HG03432 (cell line): ENCODE data around the gene NCR3LG1.

Experiments
- ATAC-seq: cut with Tn5 transposase; IDR thresholded peaks from one replicate; pipeline ENCODE4 v1.9.1; 2021; ENCODE audit warnings: mild to moderate bottlenecking, moderate library complexity; ENCODE audit not compliant: unreplicated experiment

NCR3LG1 gene

GRCh38 chr11:17369684-17370243 lies 18.2 kb downstream of the NCR3LG1 start:
- no peak for ATAC-seq

GRCh38 chr11:17371614-17372013 lies 20.0 kb downstream of the NCR3LG1 start:
- no peak for ATAC-seq

- no peak for ATAC-seq
Observed at GRCh38 chr11:17375547-17375946, 23.9 kb downstream of the NCR3LG1 start.

DNA sequence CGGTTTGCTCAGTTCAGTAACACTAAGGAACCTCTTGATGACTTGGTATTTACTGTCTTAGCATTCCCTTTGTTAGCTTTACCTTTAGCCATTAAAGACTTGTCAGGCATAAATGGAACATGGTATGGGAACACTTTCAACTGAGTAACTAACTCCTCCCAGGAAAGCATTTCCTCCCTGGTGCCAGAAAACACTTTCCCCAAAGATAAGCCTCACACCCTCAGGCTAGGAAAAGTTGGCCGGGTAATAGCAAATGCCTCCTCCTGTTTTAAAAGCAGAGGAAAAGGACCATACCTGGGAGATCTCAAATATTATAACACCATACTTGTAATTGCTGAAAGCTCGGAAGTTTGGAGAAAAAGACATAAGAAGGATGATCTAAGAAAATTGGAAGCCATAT lies 24.9 kb downstream of the NCR3LG1 start:
- ATAC-seq: no peak

DNA sequence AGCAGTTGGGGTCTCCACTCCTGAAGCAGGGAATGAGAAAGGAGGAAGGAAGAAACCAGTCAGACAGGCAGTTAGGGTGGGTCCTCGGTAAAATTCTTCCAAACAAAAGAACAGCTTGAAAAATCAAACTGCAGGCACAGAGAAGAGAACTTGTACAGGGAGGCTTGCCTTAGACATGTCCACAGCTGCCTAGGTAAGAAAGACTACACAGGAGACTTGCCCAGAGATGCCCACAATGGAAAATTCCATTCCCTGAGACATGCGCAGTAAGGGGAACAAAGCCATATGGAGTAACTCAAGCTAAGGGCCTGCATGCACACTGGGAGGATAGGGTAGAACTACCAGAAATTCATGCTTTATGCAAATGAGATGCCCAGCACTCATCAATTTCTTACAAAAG lies 27.1 kb downstream of the NCR3LG1 start:
- ATAC-seq: no peak

- ATAC-seq: no peak
Observed at GRCh38 chr11:17379383-17380180, 28.0 kb downstream of the NCR3LG1 start.

DNA sequence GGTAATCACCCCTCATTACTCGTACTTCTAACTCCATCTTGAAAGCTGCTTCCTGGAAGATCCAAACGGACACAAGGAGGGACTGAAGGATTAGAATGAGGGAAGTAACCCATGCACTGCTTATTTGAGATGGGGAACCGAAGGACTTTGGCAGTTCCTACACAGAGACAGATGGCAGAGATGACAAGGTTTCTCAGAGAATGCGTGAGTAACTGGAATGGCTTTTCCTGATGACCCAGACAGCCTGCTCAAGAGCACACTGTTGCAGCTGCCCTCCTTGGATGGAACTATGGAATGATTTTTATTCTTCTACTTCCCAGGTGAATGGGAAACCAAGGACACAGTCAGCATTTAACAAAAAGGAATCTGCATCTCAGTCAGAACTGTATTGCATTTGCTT lies 29.6 kb downstream of the NCR3LG1 start:
- no peak for ATAC-seq

GRCh38 chr11:17382046-17382728 lies 30.6 kb downstream of the NCR3LG1 start:
- no peak for ATAC-seq

DNA sequence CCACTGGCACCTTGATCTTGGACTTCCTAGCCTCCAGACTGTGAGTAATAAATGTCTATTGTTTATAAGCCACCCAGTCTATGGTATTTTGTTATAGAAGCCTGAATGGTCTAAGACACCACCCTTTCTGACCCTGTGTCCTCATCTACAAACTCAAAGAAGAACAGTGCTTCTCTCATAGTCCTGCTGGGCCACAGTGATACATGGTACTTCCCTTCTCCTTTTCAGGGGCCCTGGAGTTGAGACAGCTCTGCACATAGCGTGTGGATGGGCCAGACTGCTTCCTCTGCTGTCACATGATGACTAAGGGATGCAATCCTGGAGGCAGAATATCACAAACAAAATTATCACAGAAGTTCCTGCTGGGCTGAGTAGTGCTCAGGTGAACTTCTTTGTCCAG lies 31.9 kb downstream of the NCR3LG1 start:
- ATAC-seq: no peak

DNA sequence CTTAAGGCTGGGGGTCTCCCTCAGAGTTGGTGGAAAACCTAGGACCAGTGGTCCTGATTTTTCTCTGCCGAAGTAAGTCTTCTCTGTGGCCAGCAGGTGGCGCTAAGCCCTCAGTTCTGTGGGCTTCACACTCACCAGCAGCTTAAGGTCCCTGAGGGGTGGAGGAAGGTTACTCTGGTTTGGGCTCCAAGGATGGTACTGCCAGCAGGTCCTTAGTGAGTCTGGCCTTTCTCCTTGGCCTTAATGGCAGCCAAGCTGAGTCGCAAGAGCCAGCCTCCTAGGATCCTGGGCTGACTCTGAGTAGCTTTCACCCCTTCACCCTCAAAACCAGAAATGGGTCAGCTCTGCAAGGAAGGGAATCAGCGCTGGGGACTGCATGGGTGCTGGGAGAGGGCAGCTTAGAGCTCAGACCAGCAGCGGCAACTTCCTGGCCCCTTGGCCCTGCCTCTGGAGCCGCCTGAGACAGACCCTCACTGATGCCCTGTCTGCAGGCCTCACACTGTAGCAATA lies 32.5 kb downstream of the NCR3LG1 start:
- ATAC-seq: peak; percentile 57

- ATAC-seq: no peak
Observed at GRCh38 chr11:17385492-17385891, 33.9 kb downstream of the NCR3LG1 start.

DNA sequence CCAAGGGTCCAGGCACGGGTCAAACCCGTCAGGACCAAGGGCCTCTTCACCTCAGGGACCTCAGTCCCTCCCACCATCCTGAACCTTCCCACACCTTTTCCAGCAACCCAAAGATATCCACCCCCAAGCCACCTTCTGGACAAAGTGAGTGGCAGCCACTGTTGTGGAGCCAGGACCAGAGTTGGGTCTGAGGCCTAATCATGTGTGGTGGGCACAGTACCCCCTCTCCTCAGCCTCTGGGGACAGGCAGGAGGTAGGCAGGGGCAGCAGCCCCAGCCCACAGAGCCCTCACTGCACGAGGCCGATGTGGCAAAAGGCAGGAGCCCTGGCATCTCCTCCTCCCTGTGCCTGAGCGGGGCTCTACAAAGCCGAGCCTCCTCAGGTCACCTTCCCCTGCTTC lies 34.3 kb downstream of the NCR3LG1 start:
- no peak for ATAC-seq

GRCh38 chr11:17386331-17387084 lies 34.9 kb downstream of the NCR3LG1 start:
- peak; percentile 55 for ATAC-seq

DNA sequence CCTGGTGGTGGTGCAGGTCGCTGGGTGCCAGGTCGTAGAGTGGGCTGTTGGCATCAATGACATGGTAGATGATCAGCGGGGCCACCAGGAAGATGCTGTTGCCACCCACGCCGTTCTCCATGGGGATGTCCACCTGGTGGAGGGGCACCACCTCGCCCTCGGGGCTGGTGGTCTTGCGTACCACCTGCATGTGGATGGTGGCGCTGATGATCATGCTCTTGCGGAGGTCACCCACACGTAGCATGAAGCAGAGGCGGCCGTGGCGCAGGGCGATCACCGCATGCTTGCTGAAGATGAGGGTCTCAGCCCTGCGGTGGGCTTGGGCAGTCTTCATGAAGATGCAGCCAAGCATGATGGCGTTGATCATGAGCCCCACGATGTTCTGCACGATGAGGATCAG lies 35.7 kb downstream of the NCR3LG1 start:
- ATAC-seq: no peak

DNA sequence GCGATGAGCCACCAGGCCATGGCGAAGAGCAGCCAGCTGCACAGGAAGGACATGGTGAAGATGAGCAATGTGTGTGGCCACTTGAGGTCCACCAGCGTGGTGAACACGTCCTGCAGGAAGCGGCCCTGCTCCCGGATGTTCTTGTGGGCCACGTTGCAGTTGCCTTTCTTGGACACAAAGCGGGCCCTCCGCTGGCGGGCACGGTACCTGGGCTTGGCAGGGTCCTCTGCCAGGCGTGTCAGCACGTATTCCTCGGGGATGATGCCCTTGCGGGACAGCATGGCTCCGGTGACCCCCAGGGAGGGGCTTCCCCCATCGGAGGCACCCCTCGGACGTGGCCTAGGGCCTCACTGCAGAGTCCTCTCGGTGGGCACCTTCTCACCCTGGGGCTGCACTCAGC lies 36.2 kb downstream of the NCR3LG1 start:
- ATAC-seq: no peak

- peak; percentile 46 for ATAC-seq
Observed at GRCh38 chr11:17388609-17389210, 37.1 kb downstream of the NCR3LG1 start, which contains the start of gene KCNJ11. TSS of gene KCNJ11 (minus strand) at chr11:17388659. CDS start at chr11:17388091, 568 bp downstream.

- ATAC-seq: peak; percentile 73
Observed at GRCh38 chr11:17389211-17389956, 37.8 kb downstream of the NCR3LG1 start.

GRCh38 chr11:17389957-17390649 lies 38.5 kb downstream of the NCR3LG1 start:
- no peak for ATAC-seq
